Neural cell (in vitro differentiated cells): ENCODE measurements around the gene UBE3B.

Source experiments
- EP300 ChIP-seq: fragments of 450-650 bp; conservative IDR thresholded peaks from 2 replicates; pipeline ENCODE4 v1.6.1; 2014; ENCODE audit warnings: antibody characterized with exemption, mild to moderate bottlenecking, moderate library complexity; ENCODE audit not compliant: poor library complexity, severe bottlenecking
- EZH2 ChIP-seq: fragments of 200-600, 300-800 bp; shearing (Covaris generic), sonication (generic); IDR thresholded peaks from 2 replicates; pipeline ENCODE4 v1.6.1; 2014; ENCODE audit warnings: antibody characterized with exemption, low read length, borderline replicate concordance, mild to moderate bottlenecking; ENCODE audit not compliant: insufficient read depth, poor library complexity, severe bottlenecking
- POLR2AphosphoS5 ChIP-seq: IDR thresholded peaks from 2 replicates; pipeline ENCODE4 v1.6.1; 2012
- RAD21 ChIP-seq: fragments of 450-650 bp; conservative IDR thresholded peaks from 2 replicates; pipeline ENCODE4 v1.6.1; 2014; ENCODE audit warnings: antibody characterized with exemption, mild to moderate bottlenecking, moderate library complexity
- SMC3 ChIP-seq: fragments of 450-650 bp; conservative IDR thresholded peaks from 2 replicates; pipeline ENCODE4 v1.6.1; 2014; ENCODE audit warnings: antibody characterized with exemption, mild to moderate bottlenecking, moderate library complexity; ENCODE audit not compliant: poor library complexity
- TAF1 ChIP-seq: IDR thresholded peaks from 2 replicates; pipeline ENCODE4 v1.6.1; 2012; ENCODE audit warnings: low read depth
- TF ChIP-seq, protein P1 (sequence below): fragments of 450-650 bp; IDR thresholded peaks from 2 replicates; pipeline ENCODE4 v1.5.1; 2014; ENCODE audit warnings: antibody characterized with exemption, mild to moderate bottlenecking, moderate library complexity; ENCODE audit not compliant: poor library complexity, severe bottlenecking
- TF ChIP-seq, protein P2 (sequence below): IDR thresholded peaks from 2 replicates; pipeline ENCODE4 v1.6.1; 2012; ENCODE audit warnings: borderline replicate concordance

DNA sequence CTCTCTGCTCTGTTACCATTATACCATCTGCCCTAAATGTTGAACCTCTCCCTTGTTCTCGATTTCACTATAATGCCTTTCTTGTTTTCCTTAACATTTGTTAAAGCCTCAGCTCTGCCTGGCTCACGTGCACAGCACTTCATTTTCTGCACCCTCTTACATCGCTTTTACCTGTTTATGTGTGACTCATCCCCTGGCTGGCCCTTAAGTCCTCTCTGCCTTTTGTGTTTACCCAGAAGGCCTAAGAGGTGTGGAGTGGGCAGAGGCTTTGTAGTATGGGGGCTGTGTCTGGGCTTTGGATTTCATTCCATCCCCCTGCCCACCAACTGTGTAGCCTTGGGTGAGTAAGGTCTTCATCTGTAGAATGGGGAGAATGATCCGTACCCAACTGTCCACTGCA, 36.5 kb downstream of the UBE3B start:
- TF ChIP-seq, protein P1, sequence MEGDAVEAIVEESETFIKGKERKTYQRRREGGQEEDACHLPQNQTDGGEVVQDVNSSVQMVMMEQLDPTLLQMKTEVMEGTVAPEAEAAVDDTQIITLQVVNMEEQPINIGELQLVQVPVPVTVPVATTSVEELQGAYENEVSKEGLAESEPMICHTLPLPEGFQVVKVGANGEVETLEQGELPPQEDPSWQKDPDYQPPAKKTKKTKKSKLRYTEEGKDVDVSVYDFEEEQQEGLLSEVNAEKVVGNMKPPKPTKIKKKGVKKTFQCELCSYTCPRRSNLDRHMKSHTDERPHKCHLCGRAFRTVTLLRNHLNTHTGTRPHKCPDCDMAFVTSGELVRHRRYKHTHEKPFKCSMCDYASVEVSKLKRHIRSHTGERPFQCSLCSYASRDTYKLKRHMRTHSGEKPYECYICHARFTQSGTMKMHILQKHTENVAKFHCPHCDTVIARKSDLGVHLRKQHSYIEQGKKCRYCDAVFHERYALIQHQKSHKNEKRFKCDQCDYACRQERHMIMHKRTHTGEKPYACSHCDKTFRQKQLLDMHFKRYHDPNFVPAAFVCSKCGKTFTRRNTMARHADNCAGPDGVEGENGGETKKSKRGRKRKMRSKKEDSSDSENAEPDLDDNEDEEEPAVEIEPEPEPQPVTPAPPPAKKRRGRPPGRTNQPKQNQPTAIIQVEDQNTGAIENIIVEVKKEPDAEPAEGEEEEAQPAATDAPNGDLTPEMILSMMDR, result no peak
- no peak for TF ChIP-seq POLR2AphosphoS5
- TF ChIP-seq RAD21, result no peak
- no peak for TF ChIP-seq TAF1
- no peak for TF ChIP-seq EZH2
- no peak for TF ChIP-seq SMC3
- TF ChIP-seq EP300, result no peak
- TF ChIP-seq, protein P2, sequence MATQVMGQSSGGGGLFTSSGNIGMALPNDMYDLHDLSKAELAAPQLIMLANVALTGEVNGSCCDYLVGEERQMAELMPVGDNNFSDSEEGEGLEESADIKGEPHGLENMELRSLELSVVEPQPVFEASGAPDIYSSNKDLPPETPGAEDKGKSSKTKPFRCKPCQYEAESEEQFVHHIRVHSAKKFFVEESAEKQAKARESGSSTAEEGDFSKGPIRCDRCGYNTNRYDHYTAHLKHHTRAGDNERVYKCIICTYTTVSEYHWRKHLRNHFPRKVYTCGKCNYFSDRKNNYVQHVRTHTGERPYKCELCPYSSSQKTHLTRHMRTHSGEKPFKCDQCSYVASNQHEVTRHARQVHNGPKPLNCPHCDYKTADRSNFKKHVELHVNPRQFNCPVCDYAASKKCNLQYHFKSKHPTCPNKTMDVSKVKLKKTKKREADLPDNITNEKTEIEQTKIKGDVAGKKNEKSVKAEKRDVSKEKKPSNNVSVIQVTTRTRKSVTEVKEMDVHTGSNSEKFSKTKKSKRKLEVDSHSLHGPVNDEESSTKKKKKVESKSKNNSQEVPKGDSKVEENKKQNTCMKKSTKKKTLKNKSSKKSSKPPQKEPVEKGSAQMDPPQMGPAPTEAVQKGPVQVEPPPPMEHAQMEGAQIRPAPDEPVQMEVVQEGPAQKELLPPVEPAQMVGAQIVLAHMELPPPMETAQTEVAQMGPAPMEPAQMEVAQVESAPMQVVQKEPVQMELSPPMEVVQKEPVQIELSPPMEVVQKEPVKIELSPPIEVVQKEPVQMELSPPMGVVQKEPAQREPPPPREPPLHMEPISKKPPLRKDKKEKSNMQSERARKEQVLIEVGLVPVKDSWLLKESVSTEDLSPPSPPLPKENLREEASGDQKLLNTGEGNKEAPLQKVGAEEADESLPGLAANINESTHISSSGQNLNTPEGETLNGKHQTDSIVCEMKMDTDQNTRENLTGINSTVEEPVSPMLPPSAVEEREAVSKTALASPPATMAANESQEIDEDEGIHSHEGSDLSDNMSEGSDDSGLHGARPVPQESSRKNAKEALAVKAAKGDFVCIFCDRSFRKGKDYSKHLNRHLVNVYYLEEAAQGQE, result no peak
